NCI-H82 treated with DMSO at 0.1 percent for 48 hours (cell line): ENCODE data around the gene ARL5C.
"Not testable (repeated sequence)": the region's sequence is repeated elsewhere in the genome, so short reads cannot be mapped to it uniquely, and the experiment has no call there.

Source experiments
- DNase-seq: peaks from one replicate; lab custom pipeline; 2025; ENCODE audit not compliant: unreplicated experiment; lab: John Stamatoyannopoulos, UW

ARL5C gene

DNA sequence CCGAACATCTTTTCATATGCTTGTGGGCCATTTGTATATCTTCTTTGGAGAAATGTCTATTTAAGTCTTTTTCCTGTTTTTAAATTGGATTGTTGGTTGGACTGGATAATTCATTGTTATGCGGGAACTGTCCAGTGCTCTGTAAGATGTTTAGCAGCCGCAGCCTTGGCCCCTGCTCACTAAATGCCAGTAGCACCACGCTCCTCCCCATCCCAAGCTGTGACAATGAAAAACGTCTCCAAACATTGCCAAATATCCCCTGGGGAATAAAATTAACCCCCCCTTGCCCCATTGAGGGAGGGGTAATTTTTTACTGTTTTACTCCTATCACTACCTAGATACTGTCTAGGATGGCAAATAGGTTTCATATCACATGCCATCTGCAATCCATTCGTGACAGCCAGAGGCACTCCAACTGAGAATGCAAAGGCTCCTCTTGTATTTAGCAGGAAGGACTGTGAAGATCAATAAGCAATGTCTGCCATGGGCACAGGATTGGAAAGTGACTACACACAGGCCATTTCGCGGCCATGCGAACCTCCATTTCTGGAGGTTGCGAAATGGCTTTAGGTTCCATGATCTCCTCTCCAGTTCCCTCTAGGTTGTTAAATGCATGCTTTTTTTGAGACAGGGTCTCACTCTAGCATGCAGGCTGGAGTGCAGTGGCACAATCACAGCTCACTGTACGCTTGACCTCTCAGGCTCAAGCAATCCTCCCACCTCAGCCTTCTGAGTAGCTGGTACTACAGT lies 23.9 kb downstream of the ARL5C start:
- DNase-seq: no peak

DNA sequence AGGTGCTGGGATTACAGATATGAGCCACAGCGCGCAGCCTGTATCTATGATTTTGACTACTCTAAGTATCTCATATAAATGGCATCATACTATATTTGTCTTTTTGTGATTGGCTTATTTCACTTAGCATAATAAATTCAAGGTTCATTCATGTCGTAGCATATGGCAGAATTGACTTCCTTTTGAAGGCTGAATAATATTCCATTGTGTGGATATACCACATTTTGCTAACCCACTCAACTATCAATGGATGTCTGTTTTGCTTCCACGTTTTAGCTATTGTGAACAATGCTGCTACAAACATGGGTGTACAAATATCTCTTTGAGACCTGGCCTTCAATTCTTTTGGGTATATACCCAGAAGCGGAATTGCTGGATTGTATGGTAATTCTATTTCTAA lies 24.7 kb downstream of the ARL5C start:
- DNase-seq: no peak

DNA sequence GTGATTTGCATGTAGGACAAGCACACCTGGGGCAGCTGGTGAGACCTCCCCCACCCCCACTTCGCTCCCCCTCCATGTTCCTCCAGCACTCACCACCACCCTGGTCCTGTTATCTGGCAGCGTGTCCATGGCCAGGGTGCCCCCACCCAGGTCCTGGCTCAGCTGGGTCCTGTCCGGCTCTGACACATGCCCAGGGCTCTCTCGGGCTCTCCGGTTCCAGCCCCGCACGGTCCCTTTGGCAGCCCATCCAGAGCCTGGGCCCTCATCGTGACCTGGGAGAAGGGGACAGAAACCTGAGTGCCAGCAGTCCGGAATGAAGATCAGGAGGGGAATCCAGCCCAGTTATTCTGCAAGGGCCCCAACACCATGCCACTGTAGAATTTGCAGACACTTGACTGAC lies 26.4 kb downstream of the ARL5C start:
- DNase-seq: no peak

DNA sequence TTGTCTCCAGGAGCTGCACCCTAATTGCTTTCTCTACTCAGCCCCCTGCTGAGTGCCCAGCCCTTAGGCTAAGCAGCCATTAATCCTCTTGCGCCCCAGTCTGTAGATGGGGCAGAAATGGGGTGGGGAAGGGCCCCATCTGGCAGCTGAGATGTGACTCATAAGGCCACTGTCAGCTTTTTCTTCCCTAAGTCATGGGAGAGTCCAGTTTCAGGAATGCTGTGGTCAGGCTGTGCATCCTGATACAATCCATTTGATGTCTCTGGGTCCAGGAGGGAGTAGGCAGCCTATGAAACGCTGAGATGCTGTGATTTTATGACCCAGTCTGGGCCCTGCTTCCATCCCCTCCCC lies 26.8 kb downstream of the ARL5C start:
- DNase-seq: no peak

DNA sequence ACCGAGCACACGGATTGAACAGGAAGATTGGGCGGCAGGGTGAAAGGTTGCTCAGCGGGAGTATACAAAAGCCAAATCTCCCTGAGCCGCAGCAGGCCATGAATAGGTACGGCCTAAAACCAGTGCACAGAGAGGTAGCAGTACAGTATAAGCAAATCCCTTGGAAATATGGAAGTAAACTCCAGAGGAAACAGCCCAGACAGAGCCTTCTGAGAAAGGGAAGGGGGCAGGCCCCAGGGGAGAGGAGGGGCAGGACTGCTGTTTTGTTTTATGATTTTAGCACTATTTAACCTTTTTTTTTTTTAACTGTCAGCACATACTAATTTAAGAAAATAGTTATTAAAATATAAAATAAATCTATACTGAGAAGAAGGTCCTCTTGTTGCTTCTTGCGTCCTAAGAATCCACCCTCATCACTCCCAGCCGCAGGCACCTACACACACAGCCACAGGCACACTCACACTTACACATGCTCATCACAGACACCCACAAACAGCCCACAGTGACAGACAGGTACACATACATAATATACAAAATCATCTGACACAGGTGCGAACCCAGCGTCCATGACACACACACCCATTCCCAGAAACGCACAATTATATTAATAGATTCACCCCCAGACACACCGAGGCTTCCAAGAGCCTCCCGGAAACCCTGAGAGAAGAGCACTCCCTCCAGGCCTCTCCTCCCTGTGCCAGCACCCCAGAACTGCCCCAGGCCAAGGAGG lies 27.4 kb downstream of the ARL5C start:
- DNase-seq: no peak

DNA sequence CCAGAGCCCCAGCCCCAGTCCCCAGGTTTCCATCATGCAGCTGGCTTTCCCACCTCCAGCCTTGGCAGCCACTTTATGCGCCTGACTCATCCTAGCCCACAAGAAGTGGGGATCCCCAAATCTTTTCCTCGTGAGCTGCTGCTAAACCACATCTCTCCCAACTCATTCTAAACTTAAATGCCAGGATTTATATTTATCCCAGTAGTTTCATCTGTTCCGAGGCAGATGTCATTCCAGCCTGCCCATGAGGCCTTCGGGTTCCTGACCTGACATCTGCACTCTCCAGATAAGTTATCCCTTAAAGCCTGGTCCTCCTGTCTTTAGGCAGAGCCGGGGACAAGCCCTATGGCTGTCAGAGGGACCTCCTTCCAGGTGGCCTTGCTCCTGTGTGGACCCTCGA lies 31.1 kb downstream of the ARL5C start:
- no peak for DNase-seq

DNA sequence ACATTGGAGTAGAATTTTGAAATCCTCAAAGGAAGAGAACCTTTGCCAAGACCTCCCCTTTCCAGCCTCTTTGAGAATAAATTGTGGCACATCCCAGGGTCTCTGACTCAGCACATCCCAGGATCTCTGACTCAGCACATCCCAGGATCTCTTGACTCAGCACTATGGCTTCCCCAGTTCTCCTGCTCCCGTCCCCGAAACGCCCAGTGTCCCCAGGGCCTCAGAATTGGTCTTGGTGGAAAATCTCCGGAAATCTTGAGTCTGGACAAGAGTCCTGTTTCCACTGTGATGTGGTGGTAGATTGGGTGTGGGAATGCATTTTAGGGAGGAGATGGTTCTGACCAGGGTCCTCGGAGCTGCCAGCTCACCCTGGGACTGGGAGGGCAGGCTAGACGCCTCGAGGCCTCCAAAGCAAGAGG lies 33.8 kb downstream of the ARL5C start:
- DNase-seq: no peak

DNA sequence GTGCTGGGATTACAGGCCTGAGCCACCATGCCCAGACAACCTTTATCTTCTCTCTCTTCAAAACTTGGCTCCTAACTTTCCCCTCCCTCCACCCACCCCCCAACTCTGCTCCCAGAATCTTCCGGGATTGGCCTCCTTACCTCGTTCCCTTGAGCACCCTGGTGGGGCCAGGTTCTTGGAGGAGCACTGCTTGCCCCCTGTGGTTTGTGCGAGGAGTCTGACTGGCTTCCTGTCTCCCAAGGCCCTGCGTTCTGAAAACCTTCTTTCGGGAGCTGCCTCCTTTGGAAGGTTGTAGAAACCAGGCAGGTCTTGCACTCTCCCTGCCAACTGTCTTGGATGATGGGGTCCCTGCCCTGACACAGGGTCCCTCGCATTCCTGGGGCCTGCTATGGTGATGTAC lies 34.3 kb downstream of the ARL5C start:
- no peak for DNase-seq

DNA sequence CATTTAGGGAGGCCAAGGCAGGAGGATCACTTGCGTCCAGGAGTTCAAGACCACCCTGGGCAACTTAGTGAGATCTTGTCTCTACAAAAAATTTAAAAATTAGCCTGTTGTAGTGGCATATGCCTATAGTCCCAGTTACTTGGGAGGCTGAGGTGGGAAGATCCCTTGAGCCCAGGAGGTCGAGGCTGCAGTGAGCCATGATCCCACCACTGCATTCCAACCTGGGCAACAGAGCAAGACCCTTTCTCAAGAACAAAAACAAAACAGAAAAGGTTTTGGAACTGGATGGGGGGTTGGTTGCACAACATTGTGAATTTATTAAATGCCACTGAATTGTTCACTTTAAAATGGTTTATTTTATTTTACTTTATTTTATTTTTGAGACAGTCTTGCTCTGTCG lies 35.8 kb downstream of the ARL5C start:
- no peak for DNase-seq

DNA sequence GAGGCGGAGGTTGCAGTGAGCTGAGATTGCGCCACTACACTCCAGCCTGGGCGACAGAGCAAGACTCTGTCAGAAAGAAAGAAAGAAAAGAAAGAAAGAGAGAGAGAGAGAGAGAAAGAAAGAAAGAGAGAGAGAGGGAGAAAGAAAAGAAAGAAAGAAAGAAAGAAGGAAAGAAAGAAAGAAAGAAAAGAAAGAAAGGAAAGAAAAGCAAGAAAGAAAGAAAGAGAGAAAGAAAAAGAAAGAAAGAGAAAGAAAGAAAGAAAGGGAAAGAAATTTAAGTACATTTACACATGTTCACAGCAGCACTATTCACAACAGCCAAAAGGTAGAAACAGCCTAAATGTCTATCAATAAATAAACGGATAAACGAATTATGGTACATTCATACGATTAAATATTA lies 36.4 kb downstream of the ARL5C start:
- DNase-seq: not testable (repeated sequence)

DNA sequence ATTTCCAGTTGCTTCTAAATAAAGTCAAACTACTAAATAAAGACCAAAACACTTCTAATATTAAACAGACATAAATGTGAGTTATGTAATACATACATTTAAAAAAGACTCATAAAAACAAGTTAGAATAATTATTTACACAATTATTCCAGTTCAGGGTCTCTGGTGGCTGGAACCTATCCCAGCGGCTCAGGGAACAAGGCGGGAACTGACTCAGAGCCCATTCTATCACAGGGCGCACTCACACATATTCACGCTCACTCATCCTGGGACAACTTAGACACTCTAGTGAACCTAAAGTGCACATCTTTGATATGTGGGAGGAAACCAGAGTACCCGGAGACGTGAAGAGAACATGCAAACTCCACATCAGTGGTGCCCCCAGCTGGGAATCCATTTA lies 39.5 kb downstream of the ARL5C start:
- no peak for DNase-seq

DNA sequence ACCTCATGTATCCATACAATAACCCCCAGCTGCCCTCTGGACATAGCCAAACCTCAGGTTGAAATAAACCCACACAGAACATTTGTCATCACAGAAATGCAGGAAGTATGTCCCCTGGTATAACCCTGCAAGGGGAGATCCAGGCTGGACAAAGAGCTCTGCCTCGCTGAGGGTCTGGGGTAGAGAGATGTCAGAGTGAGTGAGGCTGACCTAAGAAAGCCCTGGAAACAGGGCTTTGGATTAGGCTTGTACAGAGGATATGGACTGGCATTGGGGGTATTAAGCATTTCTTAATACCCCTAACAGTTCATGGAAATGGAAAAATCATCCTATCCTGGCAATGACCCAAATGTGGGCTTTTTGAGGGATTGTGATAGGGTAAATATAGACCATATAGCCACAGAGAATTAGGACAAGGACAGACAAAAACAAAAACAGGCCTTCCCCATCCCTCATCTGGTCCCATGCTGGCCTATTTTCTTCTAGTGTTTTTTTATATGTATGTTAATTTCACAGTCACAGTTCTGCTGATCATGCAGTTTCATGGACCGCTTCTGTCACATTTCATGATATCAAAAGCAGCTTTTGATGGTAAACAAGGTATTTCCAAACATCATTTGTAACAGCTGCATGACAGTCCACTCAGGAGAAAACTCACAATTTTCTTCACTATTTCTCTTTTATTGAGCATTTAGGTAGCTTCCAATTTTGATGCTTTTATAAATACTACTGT lies 40.7 kb downstream of the ARL5C start:
- DNase-seq: no peak

DNA sequence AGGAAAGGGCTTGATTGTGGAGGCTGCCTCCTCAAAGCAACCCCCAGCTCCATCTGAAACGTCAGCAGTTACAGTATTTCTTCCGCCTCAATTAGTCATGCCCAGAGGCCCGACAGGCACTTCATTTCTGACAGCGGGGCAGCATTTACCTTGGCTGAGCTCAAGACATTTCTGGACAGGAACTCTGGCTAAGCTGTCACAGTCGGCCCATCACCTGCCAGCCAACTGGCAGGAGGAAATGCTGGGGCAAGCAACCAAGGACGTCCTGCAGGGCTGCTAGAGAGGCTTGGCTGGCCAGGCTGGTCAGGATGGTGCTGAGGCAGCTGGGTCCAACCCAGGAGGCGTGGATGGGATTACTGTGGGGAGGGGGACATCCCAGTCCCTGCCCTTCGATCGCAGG lies 42.3 kb downstream of the ARL5C start:
- DNase-seq: no peak

DNA sequence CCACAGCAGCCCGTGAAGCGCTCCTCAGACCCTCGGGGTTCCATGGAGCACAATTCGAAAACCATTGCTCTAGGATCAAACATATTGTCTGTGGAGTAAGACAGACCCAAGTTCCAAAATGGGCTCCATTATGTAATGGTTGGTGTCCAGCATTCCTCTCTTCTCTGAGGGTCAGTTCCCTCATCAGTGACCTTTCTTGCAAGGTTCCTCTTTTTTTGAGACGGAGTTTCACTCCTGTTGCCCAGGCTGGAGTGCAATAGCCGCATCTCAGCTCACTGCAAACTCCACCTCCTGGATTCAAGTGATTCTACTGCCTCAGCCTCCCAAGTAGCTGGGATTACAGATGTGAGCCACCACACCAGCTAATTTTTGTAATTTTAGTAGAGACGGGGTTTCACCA lies 43.0 kb downstream of the ARL5C start:
- no peak for DNase-seq

DNA sequence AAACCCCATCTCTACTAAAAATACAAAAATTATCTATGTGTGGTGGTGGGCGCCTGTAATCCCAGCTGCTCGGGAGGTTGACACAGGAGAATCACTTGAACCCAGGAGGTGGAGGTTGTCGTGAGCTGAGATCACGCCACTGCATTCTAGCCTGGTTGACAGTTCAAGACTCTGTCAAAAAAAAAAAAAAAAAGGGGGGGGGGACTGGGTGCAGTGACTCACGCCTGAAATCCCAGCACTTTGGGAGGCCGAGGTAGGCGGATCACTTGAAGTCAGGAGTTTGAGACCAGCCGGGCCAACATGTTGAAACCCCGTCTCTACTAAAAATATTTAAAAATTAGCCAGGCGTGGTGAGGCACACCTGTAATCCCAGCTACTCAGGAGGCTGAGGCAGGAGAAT lies 44.0 kb downstream of the ARL5C start:
- not testable (repeated sequence) for DNase-seq

DNA sequence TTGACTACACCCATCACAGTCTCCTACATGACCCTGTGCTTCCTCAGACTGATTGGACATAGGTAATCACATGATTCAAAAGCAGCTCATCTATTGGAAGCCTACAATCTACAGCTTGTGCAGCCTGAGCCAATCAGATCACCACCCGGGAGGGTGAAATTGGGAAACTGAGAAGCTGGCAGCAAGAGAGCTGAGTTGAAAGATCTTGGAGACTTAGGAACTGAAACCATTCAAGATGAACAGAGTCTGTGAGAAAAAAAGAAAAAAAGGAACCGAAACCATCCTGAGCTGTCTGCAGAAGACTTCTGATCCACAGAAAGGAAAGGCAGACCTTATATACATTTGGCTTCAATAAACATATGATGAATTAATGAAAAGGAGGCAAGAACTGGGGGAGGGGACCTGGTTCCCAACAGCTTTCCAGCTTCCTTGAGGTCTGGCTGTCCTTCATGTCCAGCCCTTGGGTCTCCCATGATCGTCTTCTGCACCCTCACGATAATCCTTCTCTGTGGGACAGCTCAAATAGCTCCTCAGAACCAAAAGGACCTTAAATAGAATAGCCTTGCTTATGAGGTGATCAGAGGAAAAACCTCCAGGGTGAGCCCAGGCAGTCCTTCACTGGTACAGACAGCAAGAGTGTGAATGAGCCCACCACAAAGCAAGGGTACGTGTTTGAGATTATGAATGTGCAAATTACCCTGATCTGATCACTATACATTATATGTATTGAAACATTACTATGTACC lies 47.1 kb downstream of the ARL5C start:
- DNase-seq: no peak

DNA sequence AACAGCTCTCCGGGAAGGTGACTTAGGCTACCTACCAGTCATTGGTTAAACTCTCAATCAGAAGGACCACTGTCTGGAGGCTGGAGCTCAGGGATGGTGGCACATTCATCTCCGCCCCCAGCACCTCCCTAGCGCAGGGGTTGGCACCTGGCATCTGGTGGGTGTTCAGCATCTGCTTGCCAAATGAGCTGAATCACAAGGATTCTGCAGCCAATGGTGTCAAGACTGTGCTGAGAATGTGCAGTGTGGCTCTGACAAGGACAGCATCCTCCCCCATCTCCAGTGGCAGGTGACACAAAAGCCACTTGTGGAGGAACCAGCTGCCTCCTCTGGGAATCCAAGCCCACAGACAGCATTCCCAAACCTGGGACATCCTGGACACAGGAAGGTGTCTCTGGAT lies 49.7 kb downstream of the ARL5C start:
- DNase-seq: no peak

DNA sequence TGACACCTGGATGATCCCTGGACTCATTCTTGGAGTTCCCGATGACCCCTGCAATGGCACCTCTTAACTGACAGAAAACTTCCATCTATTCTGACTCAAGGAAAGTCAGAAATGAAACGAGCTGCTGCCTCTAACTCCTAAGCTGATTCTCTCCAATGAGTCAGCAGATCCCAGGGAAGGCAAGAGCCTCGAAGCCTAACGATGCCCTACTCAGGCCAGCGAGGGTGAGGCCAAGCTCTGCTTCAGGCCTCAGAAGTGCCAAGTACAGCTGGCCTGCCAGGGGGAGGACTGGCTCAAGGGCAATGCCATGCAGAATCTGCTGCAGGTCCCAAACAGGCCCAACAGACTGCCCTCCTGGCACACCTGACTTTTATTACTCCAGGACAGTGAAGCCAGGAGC lies 50.8 kb downstream of the ARL5C start:
- DNase-seq: no peak

DNA sequence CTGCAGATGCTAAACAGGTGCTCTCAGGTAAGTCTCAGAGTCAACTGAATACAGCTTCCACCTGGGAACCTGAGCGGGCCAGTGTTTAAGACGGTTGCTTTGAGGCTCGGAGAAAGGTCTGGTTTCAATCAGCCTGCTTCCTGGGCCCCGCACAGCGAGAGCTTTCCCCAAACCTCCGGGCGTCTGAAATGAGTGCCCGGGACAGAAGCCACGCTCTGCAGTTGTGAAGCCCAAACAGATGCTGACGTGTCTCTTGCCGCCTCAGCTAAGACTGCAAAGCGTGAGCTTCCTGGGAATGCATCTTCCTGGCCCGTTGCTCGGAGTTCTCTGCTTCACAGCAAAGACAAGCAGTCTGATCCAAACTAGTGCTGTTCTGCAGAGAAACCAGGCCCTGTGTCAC lies 51.2 kb downstream of the ARL5C start:
- DNase-seq: no peak

DNA sequence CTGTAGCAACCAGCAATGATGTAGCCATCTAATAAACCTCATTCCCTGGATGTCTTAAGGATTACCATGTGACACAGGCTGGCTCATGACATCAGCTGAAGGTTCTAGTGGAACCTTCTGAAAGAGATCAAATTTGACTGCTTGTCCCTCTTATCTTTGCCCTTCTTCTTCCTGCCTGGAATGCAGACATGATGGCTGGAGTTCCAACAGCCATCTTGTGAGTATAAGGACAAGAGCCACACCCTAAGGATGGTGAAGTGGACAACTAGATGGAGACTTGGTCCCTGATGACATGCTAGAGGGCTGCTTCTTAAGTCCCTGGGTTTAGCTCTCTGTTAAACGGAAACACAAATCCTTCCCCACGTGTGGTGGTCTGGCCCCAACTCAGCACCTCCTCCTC lies 52.1 kb downstream of the ARL5C start:
- DNase-seq: no peak

DNA sequence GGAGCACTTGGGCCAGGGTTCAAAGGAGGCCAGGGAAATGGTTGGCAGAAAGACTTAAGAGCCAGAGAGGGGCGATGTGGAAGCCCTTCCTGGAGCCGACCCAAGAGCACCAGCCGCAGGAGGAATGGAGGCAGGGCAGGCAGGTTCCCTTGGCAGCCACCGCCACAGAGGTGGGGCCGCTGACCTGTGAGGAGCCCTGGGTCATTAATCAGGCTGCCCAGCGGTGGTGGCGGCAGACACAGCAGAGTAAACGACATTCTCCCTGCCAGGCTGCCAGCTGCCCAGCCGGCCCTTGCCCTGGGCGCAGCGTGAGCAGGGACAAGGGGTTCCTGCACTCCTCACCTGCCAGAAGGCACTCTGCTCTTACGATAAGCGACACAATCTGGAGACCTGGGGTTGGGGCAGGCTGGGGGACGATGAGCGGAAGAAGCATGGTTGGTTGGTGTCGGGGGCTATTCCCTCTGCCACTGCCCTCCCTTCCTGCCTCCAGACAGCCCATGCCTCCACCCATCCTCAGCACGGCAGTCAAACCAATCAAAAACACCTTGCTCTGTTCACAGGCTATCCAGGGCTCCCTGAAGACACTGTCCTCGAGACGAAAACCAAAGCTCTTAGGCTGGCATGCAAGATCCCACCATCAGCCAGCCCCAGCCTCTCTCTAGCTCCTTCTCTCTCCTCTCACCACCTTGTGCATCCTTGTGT lies 55.4 kb downstream of the ARL5C start:
- no peak for DNase-seq
